ENCODE measurements around the gene CORO1C.

GRCh38 chr12:108641446-108642268, 89.7 kb downstream of the CORO1C start:
- no peak for TF ChIP-seq POLR2A (IDR thresholded peaks at IDR 0.05)
- no peak for TF ChIP-seq CTCF (IDR thresholded peaks at IDR 0.05)
- TF ChIP-seq POLR2AphosphoS5 (IDR thresholded peaks at IDR 0.05), result no peak
